CD14-positive monocyte (primary cell): ENCODE data around the gene ADAMTSL2. TPM values are rescaled to one million over a fixed set of nuclear protein-coding genes. Genes with fewer than 3 reads are reported as not detected.

ENCODE experiments used
- DNase-seq, 3 donors: peaks; one replicate each; pipeline ENCODE4 v3.0.0-alpha.2; 2011 to 2022
- H2AFZ ChIP-seq: 2 replicates; pipeline ENCODE4 v1.6.0; 2012; ENCODE audit warnings: mild to moderate bottlenecking, low read depth, low read length, inconsistent platforms; ENCODE audit not compliant: insufficient read depth, poor library complexity, severe bottlenecking
- H3K27ac ChIP-seq, 2 donors: 1 replicate in 1 of 2; 2 replicates in 1 of 2; pipeline ENCODE4 v1.5.1; 2012 to 2013; ENCODE audit warnings: low read length in 2 of 2, control low read depth in 1 of 2, inconsistent platforms in 1 of 2, low read depth in 1 of 2, mild to moderate bottlenecking in 1 of 2
- H3K27me3 ChIP-seq, 2 donors: one replicate each; pipeline versions ENCODE4 v1.6.0 to v1.6.1; 2011 to 2013; ENCODE audit warnings: low read length in 2 of 2; ENCODE audit not compliant: control insufficient read depth in 2 of 2, insufficient read depth in 2 of 2
- H3K36me3 ChIP-seq, 2 donors: replicated peaks in 1 of 2; 1 replicate in 1 of 2; 2 replicates in 1 of 2; pipeline versions ENCODE4 v1.5.1 to v1.6.1; 2012 to 2013; ENCODE audit warnings: low read length in 2 of 2, control low read depth in 1 of 2, inconsistent platforms in 1 of 2, mild to moderate bottlenecking in 1 of 2; ENCODE audit not compliant: insufficient read depth in 2 of 2, control insufficient read depth in 1 of 2
- H3K4me1 ChIP-seq, 2 donors: 1 replicate in 1 of 2; 2 replicates in 1 of 2; pipeline versions ENCODE4 v1.5.1 to v1.6.1; 2012 to 2013; ENCODE audit warnings: low read length in 2 of 2, control low read depth in 1 of 2, inconsistent platforms in 1 of 2, mild to moderate bottlenecking in 1 of 2, moderate library complexity in 1 of 2; ENCODE audit not compliant: insufficient read depth in 2 of 2, control insufficient read depth in 1 of 2
- H3K4me2 ChIP-seq: replicated peaks from 2 replicates; pipeline ENCODE3; 2012; ENCODE audit warnings: low read length, moderate library complexity, mild to moderate bottlenecking; ENCODE audit not compliant: poor library complexity, severe bottlenecking; ENCODE audit errors: extremely low read depth
- H3K4me3 ChIP-seq, 3 experiments: fragments of 200-600 bp in 1 of 3; sonication (generic) in 1 of 3; replicated peaks in 1 of 3; 1 replicate in 2 of 3; 2 replicates in 1 of 3; pipeline ENCODE4 v1.5.1; 2011 to 2013; ENCODE audit warnings: low read length in 3 of 3, mild to moderate bottlenecking in 3 of 3, control low read depth in 2 of 3, low read depth in 2 of 3, inconsistent platforms in 1 of 3, moderate library complexity in 1 of 3
- H3K79me2 ChIP-seq: 2 replicates; pipeline ENCODE4 v1.6.0; 2012; ENCODE audit warnings: mild to moderate bottlenecking, control low read depth, inconsistent platforms, low read length, moderate library complexity; ENCODE audit not compliant: insufficient read depth
- H3K9ac ChIP-seq: 2 replicates; pipeline ENCODE4 v1.6.0; 2017; ENCODE audit warnings: low read length, mild to moderate bottlenecking; ENCODE audit not compliant: insufficient read depth, poor library complexity, severe bottlenecking
- H3K9me3 ChIP-seq, 2 donors: replicated peaks in 1 of 2; 1 replicate in 1 of 2; 2 replicates in 1 of 2; pipeline versions ENCODE4 v1.5.1 to v1.6.1; 2012 to 2013; ENCODE audit warnings: low read length in 2 of 2, control low read depth in 1 of 2; ENCODE audit not compliant: control insufficient read depth in 1 of 2, insufficient read depth in 1 of 2
- H4K20me1 ChIP-seq: 2 replicates; pipeline ENCODE4 v1.6.0; 2012; ENCODE audit warnings: mild to moderate bottlenecking, low read length, control low read depth, moderate library complexity; ENCODE audit not compliant: insufficient read depth
- H3K27ac Mint-ChIP-seq, 7 donors: one replicate each; pipeline ENCODE4 v1.8.0; 2020; ENCODE audit warnings: mild to moderate bottlenecking in 7 of 7, mixed read lengths in 7 of 7, moderate library complexity in 6 of 7, inconsistent platforms in 2 of 7
- H3K27me3 Mint-ChIP-seq, 3 donors: one replicate each; pipeline ENCODE4 v1.8.0; 2021 to 2022; ENCODE audit warnings: low read depth in 3 of 3, mild to moderate bottlenecking in 3 of 3, mixed read lengths in 3 of 3, moderate library complexity in 3 of 3, inconsistent platforms in 1 of 3
- H3K36me3 Mint-ChIP-seq, 2 donors: one replicate each; pipeline ENCODE4 v1.8.0; 2020; ENCODE audit warnings: mixed read lengths in 2 of 2, inconsistent platforms in 1 of 2, mild to moderate bottlenecking in 1 of 2
- H3K4me1 Mint-ChIP-seq: one replicate; pipeline ENCODE4 v1.8.0; 2020; ENCODE audit warnings: mild to moderate bottlenecking, mixed read lengths
- H3K4me3 Mint-ChIP-seq, 2 donors: one replicate each; pipeline ENCODE4 v1.8.0; 2020; ENCODE audit warnings: mild to moderate bottlenecking in 2 of 2, mixed read lengths in 2 of 2, moderate library complexity in 1 of 2
- H3K9me3 Mint-ChIP-seq, 7 donors: one replicate each; pipeline ENCODE4 v1.8.0; 2020 to 2022; ENCODE audit warnings: mixed read lengths in 7 of 7, mild to moderate bottlenecking in 6 of 7, moderate library complexity in 6 of 7, inconsistent platforms in 2 of 7
- CTCF ChIP-seq: fragments of 200-600 bp; IDR thresholded peaks from one replicate; pipeline ENCODE4 v1.8.0; 2022; ENCODE audit warnings: antibody characterized with exemption, mild to moderate bottlenecking
- WGBS: methylation state at CpG from one replicate; pipeline ENCODE4 v1.1.5; 2013; ENCODE audit warnings: missing lambda C conversion rate; ENCODE audit not compliant: insufficient coverage; 5-methylcytosine and 5-hydroxymethylcytosine counted together
- intact Hi-C, 2 donors: fragments of 100-400 bp; cut with micrococcal nuclease; formaldehyde crosslinking; loops; one replicate each; pipeline versions ENCODE4 v1.15.0 to v1.15.1; 2023
- polyA plus RNA-seq, 3 donors: library from polyadenylated mRNA; depleted of rRNA in 1 of 3; unstranded in 2 of 3; stranded (reverse) in 1 of 3; fragments of 300-500 nt in 2 of 3; fragments of >200 nt in 1 of 3; fragmentation: Illumina TruSeq in 2 of 3; gene quantifications; 1 replicate in 2 of 3; 2 replicates in 1 of 3; pipeline ENCODE4 v1.2.3, GENCODE V29; 2012 to 2021

Gene ADAMTSL2
- polyA plus RNA-seq, 3 donors: 0.08 TPM; not detected in 2

GRCh38 chr9:133493845-133494540, 40.5 kb upstream of the ADAMTSL2 start:
- no peaks in the 10 kb centered on the region for H3K27me3 ChIP-seq
- no peaks in the 10 kb centered on the region for H3K9me3 ChIP-seq
- Mint-ChIP-seq H3K9me3 (peaks cover 0 to 3% (median 0%) of the 10 kb centered on the region in 7 donors), H3K27ac (no peak overlapping the region), H3K4me3 (no peak overlapping the region), H3K27me3 (peaks cover 2 to 9% (median 2%) of the 10 kb centered on the region in 3 donors), H3K36me3 (no peaks in the 10 kb centered on the region), H3K4me1 (no peaks in the 10 kb centered on the region)
- H3K79me2 ChIP-seq: no peaks in the 10 kb centered on the region
- no peak for DNase-seq
- H3K4me3 ChIP-seq: no peak overlapping the region
- no peaks in the 10 kb centered on the region for H3K4me1 ChIP-seq
- 92% methylated on average over 23 of the region's 23 CpGs for WGBS
- H3K9ac ChIP-seq: no peak overlapping the region
- H4K20me1 ChIP-seq: no peaks in the 10 kb centered on the region
- no peaks in the 10 kb centered on the region for H3K36me3 ChIP-seq
- H3K4me2 ChIP-seq: no peak overlapping the region
- no peak overlapping the region for H3K27ac ChIP-seq
- H2AFZ ChIP-seq: no peak overlapping the region
- TF ChIP-seq CTCF: no peak
- intact Hi-C loops: no loop called here

GRCh38 chr9:133494636-133495326, 39.7 kb upstream of the ADAMTSL2 start:
- Mint-ChIP-seq H3K4me1 (no peaks in the 10 kb centered on the region), H3K4me3 (no peak overlapping the region), H3K9me3 (peaks cover 0 to 3% (median 0%) of the 10 kb centered on the region in 7 donors), H3K36me3 (no peaks in the 10 kb centered on the region), H3K27ac (no peak overlapping the region), H3K27me3 (peaks cover 2 to 9% (median 2%) of the 10 kb centered on the region in 3 donors)
- intact Hi-C loops: no loop called here
- Histone ChIP-seq H3K9me3 (no peaks in the 10 kb centered on the region), H3K36me3 (no peaks in the 10 kb centered on the region), H3K79me2 (no peaks in the 10 kb centered on the region), H3K9ac (no peak overlapping the region), H3K4me3 (no peak overlapping the region), H4K20me1 (no peaks in the 10 kb centered on the region), H3K4me1 (no peaks in the 10 kb centered on the region), H3K4me2 (no peak overlapping the region), H3K27me3 (no peaks in the 10 kb centered on the region), H3K27ac (no peak overlapping the region), H2AFZ (no peak overlapping the region)
- 97% methylated on average over 23 of the region's 24 CpGs for WGBS
- DNase-seq: no peak
- no peak for TF ChIP-seq CTCF
